Skeletal muscle cell (primary cell): ENCODE results near the gene DUS1L.

ENCODE experiments used
- DNase-seq: peaks from one replicate; pipeline ENCODE4 v3.0.0-alpha.2; 2010; ENCODE audit warnings: low read depth
- H3K4me3 ChIP-seq: 2 replicates; pipeline ENCODE4 v1.5.1; 2011; ENCODE audit warnings: low read depth, mild to moderate bottlenecking, control low read depth, low read length, moderate library complexity

Gene DUS1L

DNA sequence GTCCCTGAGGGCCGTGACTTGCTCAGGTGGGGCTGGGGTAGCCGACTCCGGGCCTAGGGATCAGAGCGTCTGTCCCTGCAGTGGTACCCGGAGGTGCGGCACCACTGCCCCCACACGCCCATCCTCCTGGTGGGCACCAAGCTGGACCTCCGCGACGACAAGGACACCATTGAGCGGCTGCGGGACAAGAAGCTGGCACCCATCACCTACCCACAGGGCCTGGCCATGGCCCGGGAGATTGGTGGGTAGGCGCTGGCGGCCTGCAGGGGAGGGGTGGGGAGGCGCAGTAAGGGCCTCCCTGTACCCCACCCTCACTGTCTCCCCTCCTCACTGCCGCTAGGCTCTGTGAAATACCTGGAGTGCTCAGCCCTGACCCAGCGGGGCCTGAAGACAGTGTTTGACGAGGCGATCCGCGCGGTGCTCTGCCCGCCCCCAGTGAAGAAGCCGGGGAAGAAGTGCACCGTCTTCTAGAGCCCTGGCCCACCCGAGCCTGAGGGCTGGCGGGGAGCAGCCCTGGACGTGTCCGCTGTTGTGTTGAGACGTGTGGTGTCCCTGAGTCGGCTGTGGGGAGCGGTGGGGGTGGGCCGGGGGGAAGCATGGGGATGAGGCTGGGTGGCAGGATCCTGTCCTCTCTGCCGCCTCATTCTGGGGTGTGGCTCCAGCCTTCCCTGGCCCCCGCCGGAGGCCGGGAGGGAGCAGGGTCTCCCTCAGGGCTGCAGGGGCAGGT, 32.1 kb downstream of the DUS1L start:
- no peak for DNase-seq
- H3K4me3 ChIP-seq = no peak overlapping the region

DNA sequence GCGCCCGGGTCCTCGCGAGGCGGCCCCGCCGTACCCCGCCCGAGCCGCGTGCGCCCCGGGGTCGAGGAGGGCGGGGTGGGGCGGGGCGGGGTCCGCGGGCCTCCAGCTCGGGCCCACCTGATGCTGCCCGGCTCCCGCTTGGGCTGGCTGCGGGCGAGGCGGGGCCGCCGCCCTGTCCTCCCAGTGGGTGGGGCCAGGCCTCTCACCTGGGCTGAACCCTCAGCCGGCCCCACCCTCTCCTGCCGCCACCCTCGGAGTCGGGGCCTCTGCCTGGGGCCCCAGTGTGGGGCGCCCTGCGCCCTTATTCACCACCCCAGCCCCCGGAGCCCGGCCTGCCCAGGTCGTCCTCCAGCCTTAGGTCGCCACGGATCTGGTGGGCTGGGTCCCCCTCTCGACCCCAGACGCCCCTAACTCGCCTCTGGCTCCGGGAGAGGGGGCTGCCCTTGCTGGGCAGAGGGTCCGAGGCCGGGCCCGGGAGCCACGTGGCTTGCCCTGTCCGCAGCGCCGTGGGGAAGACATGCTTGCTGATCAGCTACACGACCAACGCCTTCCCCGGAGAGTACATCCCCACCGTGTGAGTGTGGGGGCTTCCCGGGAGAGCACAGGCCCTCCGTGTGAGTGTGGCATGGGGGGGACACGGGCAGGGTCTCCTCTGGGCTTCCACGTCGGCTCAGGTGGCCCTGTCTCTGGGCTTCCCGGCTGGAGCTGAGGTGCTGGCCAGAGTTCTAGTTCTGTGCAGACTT, 33.5 kb downstream of the DUS1L start:
- peak overlapping the region; percentile 74 for H3K4me3 ChIP-seq
- no peak for DNase-seq

DNA sequence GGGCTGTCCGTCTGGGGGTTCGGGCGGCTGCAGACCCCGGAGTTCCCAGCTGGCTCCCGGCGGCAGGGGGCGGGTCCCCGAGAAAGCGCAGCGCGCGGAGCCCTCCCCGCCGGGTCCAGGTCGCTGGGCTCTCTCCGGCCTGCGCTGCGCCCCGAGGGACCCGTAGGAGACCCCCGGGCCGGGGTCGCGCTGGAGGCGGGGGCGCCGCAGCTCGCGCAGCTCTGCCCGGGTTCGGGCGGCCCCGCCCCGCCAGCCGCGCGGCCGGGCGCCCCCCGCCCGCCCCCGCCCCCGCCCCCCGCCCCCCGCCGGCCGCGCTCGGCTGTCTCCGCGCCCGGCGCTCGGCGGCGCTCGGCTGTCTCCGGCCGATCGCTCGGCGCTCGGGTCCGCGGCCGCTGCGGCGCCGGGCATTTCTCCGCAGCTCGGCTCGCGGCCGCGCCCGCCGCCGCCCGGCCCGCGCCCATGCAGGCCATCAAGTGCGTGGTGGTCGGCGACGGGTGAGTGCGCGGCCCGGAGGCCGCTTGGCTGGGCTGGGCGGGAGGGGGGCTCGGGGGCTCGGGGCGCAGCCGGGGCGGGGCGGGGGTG, 34.2 kb downstream of the DUS1L start, which contains the start of gene RAC3:
RAC3 (plus strand) TSS at position 376 of the 582 bp plus-strand sequence; CDS start at position 460, 84 bp downstream.
- no peak for DNase-seq
- peak within 1 kb of the TSS; percentile 74 for H3K4me3 ChIP-seq

DNA sequence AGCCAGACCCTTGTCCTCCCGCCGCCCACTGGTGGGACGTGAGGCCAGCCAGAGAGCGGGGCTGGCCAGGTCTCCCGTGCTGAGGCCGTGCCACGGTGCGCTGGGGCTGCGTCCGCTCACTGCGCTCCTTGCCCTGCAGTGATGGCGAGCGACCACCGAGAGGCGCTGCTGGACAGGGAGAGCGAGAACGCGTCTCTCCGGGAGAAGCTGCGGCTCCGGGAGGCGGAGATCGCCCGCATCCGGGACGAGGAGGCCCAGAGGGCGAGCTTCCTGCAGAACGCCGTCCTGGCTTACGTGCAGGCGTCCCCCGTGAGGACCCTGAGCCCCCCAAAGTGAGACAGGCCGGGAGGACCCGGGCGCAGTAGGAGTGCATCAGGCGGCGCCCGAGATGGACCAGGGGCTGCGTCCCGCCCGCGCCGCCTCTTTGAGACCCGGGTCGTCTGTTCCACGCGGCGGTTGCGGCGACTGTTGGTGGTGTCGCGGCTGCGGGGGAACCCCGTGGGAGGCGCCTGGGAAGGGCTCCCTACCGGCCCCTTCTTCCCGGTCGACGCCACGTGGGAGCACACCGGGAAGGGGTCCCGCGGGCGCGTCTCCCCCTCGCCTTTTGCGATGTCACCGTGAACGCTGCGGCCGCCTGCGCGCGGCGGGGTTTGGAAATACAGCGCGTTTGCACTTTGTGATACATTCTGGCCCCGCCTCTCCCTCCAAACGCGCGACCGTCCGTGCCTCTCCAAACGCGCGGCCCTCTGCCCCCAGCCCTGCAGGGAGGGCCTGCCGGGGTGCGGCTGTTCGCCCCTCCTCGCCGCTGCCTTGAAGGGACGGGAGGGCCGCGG, 34.9 kb downstream of the DUS1L start:
- H3K4me3 ChIP-seq = peak overlapping the region; percentile 62
- DNase-seq = peak; percentile 57

DNA sequence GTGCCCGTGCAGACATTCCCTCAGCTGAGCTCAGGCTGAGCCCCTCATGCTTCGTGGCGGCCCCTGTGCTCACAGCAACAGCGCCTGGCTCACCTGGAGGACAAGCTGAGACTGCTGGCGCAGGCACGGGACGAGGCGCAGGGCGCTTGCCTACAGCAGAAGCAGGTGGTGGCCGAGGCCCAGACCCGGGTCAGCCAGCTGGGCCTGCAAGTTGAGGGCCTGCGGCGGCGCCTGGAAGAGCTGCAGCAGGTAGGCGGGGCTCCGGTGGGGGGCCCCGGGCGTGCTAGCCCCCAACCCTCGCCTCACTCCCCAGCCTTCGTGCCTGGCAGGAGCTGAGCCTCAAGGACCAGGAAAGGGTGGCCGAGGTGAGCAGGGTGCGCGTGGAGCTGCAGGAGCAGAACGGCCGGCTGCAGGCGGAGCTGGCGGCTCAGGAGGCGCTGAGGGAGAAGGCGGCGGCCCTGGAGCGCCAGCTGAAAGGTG, 35.6 kb downstream of the DUS1L start:
- DNase-seq = no peak
- H3K4me3 ChIP-seq = no peak overlapping the region

DNA sequence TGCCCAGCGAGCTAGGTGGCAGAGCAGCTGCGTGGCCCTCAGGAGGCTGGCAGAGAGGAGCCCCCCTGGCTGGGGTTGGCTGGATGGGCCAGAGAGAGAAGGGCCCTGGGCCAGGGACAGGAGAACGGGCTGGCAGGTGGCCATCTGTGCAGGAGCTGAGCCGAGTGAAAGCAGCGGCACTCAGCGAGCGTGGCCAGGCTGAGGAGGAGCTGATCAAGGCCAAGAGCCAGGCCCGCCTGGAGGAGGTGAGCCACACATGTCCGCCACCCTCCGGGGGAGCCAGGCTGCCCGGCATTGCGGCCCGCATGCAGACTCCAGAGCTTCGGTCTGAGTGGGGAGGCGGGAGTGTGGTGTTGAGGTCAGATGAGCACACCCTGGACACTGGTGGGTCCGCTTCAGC, 36.2 kb downstream of the DUS1L start:
- DNase-seq = no peak
- no peak overlapping the region for H3K4me3 ChIP-seq

DNA sequence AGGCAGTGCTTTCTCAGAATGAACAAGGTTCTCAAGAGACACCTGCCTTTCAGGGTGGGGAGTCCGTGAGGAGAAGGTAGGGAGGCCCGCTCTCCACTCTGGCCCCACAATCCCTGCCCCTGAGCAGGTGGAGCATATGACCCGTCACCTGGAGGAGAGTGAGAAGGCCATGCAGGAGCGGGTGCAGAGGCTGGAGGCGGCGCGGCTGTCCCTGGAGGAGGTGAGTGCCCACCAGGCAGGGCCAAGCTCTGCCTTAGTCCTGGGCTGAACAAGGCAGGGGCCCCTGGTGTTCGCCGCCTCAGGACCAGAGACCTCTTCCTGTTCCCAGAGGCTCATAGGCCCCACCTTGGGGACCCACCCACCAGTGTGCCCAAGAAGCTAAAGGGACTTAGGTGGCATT, 36.6 kb downstream of the DUS1L start:
- DNase-seq = no peak
- no peak overlapping the region for H3K4me3 ChIP-seq

DNA sequence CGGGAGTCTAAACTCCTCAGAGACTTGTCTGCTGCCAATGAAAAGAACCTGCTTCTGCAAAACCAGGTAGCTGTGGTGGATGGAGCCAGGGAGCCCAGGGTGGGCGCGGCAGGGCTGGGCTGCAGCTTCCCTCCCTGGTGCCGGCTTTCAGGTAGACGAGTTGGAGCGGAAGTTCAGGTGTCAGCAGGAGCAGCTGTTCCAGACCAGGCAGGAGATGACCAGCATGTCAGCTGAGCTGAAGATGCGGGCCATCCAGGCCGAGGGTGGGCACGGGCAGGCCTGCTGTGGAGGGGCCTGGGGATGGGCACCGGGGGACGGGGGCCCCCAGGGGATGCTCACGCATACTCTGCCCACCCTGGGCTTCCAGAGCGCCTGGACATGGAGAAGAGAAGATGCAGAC, 37.4 kb downstream of the DUS1L start:
- no peak overlapping the region for H3K4me3 ChIP-seq
- DNase-seq = no peak

DNA sequence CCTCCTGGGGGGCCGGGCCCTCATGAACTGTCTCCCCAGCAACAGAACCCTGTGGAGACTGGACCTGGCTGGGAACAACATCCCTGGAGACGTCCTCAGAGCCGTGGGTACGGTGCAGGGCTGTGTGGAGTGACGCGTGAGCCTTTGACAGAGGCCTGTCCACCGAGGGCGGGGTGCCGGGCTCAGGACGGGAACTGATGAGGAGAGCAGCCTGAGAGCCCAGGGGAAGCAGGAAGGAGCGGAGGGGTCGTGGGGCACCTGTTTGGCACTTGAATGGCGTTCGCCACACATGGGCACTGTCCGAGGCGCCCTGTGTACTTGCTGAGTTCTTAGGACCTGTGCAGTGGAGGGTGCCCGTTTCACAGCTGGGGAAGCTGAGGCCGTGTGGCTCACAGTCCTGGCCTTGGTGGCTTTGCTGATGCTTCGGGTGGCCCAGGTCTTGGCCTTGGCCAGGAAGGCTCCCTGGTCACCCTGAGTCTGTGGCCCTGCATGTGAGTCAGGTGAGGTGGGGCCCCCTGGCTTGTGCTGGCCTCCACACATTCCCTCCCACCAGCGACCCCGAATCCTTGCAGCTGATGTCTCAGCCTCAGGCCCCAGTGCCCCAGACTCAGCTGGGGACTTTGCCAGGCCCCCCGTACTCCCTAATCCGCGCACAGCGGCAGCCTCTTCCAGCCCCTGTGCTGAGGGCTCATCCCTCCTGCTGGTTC, 40.0 kb downstream of the DUS1L start:
- no peak for DNase-seq
- no peak overlapping the region for H3K4me3 ChIP-seq

DNA sequence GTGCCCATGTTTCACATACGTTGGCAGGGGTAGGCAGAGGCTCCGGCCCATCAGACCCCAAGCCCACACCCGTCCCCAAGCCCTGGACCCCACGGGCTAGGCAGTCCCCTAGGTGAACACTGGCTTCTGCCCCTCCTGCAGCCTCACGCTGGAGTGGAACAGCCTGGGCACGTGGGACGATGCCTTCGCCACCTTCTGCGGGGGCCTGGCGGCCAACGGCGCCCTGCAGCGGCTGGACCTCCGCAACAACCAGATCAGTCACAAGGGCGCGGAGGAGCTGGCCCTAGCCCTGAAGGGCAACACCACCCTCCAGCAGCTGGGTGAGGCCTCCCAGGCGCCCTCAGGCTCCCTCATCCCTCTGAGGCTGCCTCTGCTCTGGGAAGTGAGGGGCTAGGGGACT, 40.7 kb downstream of the DUS1L start:
- no peak for DNase-seq
- no peak overlapping the region for H3K4me3 ChIP-seq

DNA sequence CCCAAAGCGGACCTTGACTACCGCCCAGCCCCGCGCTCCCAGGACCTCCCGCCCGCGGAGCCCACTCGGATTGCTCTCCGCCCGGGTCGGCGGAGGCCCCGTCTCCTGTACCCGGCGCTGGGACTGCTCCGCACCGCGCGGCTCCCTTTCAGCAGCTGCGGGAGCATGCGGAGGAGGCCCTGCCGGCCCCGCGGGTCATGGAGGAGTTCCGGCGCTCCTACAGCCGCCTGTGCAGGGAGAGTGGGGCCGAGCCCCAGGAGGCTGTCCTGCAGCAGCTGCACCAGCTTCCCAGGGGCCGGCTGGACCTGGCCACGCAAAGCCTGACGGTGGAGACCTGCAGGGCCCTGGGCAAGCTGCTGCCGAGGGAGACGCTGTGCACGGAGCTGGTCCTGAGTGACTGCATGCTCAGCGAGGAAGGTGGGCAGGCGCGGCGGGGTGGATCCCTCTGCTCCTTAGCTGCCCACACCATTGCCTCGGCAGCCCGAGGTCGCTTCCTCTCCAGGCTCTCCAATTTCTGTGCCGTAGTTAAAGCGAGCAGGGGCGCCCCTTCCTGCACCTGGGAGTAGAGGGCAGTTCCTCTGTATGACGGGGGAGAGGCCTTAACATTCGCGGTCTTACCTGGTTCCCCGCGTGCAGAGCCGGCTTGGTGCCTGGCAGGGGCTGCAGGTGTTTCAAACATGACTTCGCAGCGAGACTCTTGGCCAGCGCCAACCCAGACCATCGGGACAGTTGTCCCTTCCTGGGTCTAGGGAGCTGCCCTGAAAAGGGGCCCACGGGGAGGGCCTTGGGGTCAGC, 42.0 kb downstream of the DUS1L start:
- H3K4me3 ChIP-seq = peak overlapping the region; percentile 75
- DNase-seq = no peak

DNA sequence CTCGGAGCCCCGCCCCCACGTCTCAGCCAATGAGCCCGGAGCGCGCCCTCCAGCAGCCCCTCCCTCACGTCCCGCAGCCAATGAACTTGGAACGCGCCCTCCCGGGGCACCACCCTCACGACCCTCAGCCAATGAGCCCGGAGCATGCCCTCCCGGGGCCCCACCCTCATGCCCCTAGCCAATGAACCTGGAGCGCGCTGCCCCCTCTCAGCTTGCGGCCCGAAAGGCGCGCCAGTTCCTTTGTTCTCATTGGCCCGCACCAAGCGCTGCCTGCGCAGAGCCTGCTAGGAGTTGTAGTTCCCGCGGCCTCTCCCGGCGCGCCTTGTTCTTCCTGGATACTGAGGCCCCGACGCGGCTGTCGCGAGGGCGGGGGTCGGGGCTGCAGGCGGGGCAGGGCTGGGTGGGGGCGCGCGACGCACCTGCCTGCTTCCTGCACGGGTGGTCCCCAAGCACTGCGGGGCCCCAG, 42.6 kb downstream of the DUS1L start, which contains the start of gene LRRC45:
LRRC45 (plus strand) TSS at position 325 of the 466 bp plus-strand sequence. CDS start 339 bp downstream, outside the sequence.
- DNase-seq = peak; percentile 98
- peak within 1 kb of the TSS; percentile 90 for H3K4me3 ChIP-seq

DNA sequence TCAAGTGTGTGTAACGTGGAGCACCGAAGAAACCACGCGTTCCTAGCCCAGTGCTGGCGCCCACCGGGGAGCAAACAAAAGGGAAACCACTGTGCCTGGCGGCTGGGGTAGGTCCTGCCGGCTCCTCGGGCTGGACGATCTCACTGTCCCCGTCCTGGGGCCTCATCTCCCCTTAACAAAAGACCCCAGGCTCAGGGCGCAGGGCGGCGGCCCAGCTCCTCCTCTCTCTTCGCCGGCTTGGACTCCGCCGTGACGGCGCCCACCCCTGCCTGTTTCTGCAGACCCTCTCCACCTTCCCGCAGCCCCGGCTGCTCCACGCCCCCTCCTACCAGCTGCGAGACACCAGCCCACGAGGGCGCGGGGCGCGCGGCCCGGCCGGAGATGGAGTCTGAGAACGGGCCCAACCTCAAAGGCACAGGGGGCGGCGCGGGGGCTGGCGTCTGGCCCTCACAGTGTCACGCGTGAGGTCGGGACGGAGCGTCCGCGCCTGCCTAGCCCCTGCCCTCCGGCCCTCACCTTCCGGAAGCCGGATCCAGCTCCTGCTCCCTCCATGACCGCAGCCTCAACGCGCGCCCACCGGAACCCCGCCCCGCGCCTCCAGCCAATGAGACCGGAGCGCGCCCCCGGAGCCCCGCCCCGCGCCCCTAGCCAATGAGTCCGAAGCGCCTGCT, 43.2 kb downstream of the DUS1L start, which contains the start of gene CENPX:
CENPX (minus strand) TSS at position 569 of the 671 bp plus-strand sequence; CDS start at position 552, 17 bp downstream.
- peak within 1 kb of the TSS; percentile 90 for H3K4me3 ChIP-seq
- DNase-seq = no peak

DNA sequence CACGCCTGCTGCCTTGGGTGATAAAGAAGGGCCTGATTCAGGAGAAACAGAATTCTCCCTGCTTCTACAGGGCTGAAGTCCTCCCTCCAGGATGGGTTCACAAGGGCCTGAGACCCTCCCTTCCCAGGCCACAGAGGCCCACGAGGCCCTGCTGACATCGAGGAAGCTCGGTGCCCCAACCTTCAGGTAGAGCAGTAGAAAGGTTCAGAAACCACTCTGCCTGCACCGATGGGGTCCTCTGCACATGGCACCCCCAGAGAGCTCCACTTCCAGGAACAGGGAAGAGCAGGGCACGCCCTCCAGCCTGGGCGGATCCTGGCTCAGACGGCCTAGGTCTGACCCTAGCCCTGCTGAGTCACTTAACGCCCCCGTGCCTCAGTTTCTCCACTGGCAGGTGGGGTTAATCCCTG, 43.7 kb downstream of the DUS1L start:
- H3K4me3 ChIP-seq = peak overlapping the region; percentile 90
- DNase-seq = no peak

DNA sequence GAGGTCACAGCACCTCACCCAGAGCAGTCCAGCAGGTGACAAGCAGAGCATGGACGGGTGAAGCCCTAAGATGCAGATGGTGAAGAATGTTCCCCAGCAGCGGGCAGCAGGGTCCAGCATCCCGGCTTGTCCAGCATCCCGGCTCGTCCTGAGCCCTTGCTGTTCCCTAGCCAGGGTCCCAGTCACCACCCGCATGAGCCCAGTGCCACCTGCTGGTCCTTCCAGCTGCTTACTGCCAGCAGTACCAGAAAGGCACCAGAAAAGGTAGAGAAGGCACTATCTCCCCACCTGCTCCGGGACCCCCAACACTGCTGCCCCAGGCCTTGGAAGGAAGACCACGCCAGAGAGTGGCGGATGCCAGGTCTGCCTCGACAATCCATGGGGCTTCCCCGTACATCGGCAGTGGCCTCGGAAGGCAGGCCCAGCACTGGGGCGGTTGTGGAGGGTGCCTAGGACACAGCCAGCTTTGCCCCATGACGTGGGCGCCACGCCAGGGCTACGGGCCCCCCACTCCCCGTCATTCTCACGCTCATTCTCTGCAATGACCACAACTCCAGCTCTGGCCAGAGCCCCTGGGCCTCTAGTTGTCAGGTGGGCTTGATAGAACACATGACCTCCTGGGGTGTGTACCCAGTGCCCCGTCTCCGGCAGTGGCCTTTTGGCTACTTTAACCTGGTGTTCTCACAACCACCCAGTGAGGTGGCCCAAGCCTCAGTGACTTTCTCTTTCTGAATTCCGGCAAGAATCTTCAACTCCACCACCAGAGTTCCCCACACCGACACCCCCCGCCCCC, 44.3 kb downstream of the DUS1L start:
- DNase-seq = peak; percentile 18
- peak overlapping the region; percentile 90 for H3K4me3 ChIP-seq

DNA sequence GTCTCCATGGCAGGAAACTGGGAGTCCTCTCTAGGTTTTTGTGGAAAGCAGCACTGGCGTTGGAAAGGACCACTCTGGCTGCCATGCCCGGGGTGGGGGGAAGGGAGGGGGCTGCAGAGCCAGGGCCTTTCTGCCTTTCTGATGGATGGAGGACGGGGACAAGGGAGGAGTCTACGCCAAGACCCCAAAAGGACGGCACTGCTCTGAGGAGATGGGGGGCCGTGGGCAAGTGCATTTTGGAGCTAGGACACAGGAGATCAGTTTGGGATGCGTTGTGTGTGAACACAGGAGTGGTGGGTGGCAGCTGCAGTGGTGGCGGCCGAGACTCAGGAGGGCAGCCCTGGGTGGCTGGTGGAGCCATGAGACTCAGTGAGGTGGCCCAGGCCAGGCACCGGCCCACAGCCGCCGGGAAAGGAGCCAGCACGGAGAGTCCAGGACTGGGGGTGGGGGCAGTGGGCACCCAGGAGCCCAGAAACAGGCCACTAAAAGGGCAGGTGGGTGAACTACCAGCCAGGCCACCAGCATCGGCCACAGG, 45.0 kb downstream of the DUS1L start:
- H3K4me3 ChIP-seq = no peak overlapping the region
- DNase-seq = no peak
